Activated gamma-delta T cell (primary cell): ENCODE results near the gene SLC9B1.

Source experiments
- DNase-seq: peaks from one replicate; lab custom pipeline; 2025; lab: John Stamatoyannopoulos, UW
- total RNA-seq, 2 donors: gene quantifications; one replicate each; lab custom pipeline; 2026; lab: John Stamatoyannopoulos, UW

SLC9B1 gene
- 2.3 to 2.9 reads per million in 2 donors for total RNA-seq

- DNase-seq: peak; percentile 90
These were observed at the start of gene SLC9B1 for GRCh38 chr4:103019308-103020124. Gene SLC9B1, minus strand, starts transcription at chr4:103019705. Its CDS starts 27,994 bp downstream, at chr4:102991711.

GRCh38 chr4:103067841-103068547, 48.5 kb upstream of the SLC9B1 start:
- no peak for DNase-seq

- DNase-seq: no peak
These were observed 41.1 kb upstream of the SLC9B1 start for GRCh38 chr4:103060453-103061148.

GRCh38 chr4:103054030-103054429, 34.5 kb upstream of the SLC9B1 start:
- DNase-seq: no peak

GRCh38 chr4:103052779-103053178, 33.3 kb upstream of the SLC9B1 start:
- DNase-seq: no peak

- no peak for DNase-seq
These were observed 32.6 kb upstream of the SLC9B1 start for GRCh38 chr4:103052145-103052544.

GRCh38 chr4:103050736-103051436, 31.4 kb upstream of the SLC9B1 start:
- DNase-seq: no peak

GRCh38 chr4:103046416-103047290, 27.1 kb upstream of the SLC9B1 start:
- DNase-seq: no peak

- DNase-seq: no peak
These were observed 24.7 kb upstream of the SLC9B1 start for GRCh38 chr4:103044183-103044582.

GRCh38 chr4:103036169-103036568, 16.7 kb upstream of the SLC9B1 start:
- DNase-seq: no peak

GRCh38 chr4:103032574-103032973, 13.1 kb upstream of the SLC9B1 start:
- no peak for DNase-seq

GRCh38 chr4:103030791-103031190, 11.3 kb upstream of the SLC9B1 start:
- no peak for DNase-seq

- DNase-seq: no peak
These were observed 9.8 kb upstream of the SLC9B1 start for GRCh38 chr4:103029300-103029699.

- no peak for DNase-seq
These were observed 7.4 kb upstream of the SLC9B1 start for GRCh38 chr4:103026868-103027267.

- no peak for DNase-seq
These were observed 5.5 kb upstream of the SLC9B1 start for GRCh38 chr4:103024996-103025395.

GRCh38 chr4:103021120-103021519, 1.6 kb upstream of the SLC9B1 start:
- DNase-seq: no peak

GRCh38 chr4:103018391-103019307, 856 bp downstream of the SLC9B1 start:
- no peak for DNase-seq

- no peak for DNase-seq
These were observed 7.0 kb downstream of the SLC9B1 start for GRCh38 chr4:103012551-103012950.

- no peak for DNase-seq
These were observed 7.4 kb downstream of the SLC9B1 start for GRCh38 chr4:103012060-103012459.
